KMS-11 (cell line): Measurements from ENCODE around the gene ACP2.

Experiments used
- H2AFZ ChIP-seq: fragments of 200-600 bp; sonication (generic); 2 replicates; pipeline ENCODE4 v1.6.1; 2016; ENCODE audit warnings: antibody characterized with exemption, mixed run types, low read depth
- H3K27ac ChIP-seq: fragments of 200-600 bp; sonication (generic); 2 replicates; pipeline ENCODE4 v1.6.1; 2016; ENCODE audit warnings: mild to moderate bottlenecking, mixed run types
- H3K27me3 ChIP-seq: fragments of 200-600 bp; sonication (generic); 2 replicates; pipeline ENCODE4 v1.6.1; 2017; ENCODE audit warnings: mild to moderate bottlenecking, low read depth, mixed run types, moderate library complexity; ENCODE audit not compliant: insufficient read depth
- H3K36me3 ChIP-seq: fragments of 200-600 bp; sonication (generic); 2 replicates; pipeline ENCODE4 v1.6.1; 2017; ENCODE audit warnings: mild to moderate bottlenecking, mixed run types; ENCODE audit not compliant: insufficient read depth
- H3K4me1 ChIP-seq: fragments of 200-600 bp; sonication (generic); 2 replicates; pipeline ENCODE4 v1.6.1; 2016; ENCODE audit warnings: mild to moderate bottlenecking, low read depth, mixed run types; ENCODE audit not compliant: poor library complexity, severe bottlenecking
- H3K4me2 ChIP-seq: fragments of 200-600 bp; sonication (generic); 2 replicates; pipeline ENCODE4 v1.7.0; 2016; ENCODE audit warnings: mild to moderate bottlenecking, mixed run types
- H3K4me3 ChIP-seq: fragments of 200-600 bp; sonication (generic); IDR thresholded peaks from 2 replicates; pipeline ENCODE4 v1.6.1; 2017; ENCODE audit warnings: low read depth, low read length, mixed read lengths; ENCODE audit not compliant: insufficient read depth
- H3K79me2 ChIP-seq: fragments of 200-600 bp; sonication (generic); 2 replicates; pipeline ENCODE4 v1.6.1; 2016; ENCODE audit warnings: low read depth, mixed run types; ENCODE audit not compliant: insufficient read depth
- H3K9ac ChIP-seq: fragments of 200-600 bp; sonication (generic); 2 replicates; pipeline ENCODE4 v1.6.1; 2016; ENCODE audit warnings: mild to moderate bottlenecking, mixed run types
- H4K20me1 ChIP-seq: fragments of 200-600 bp; sonication (generic); 2 replicates; pipeline ENCODE4 v1.6.1; 2016; ENCODE audit warnings: mild to moderate bottlenecking, mixed run types; ENCODE audit not compliant: insufficient read depth
- CTCF ChIP-seq: fragments of 200-600 bp; sonication (generic); conservative IDR thresholded peaks from 2 replicates; pipeline ENCODE4 v1.6.1; 2017; ENCODE audit warnings: low read depth, mild to moderate bottlenecking, antibody characterized with exemption, low read length, moderate library complexity, mixed read lengths

Gene ACP2

GRCh38 chr11:47247502-47247901 is 1.1 kb downstream of the ACP2 start:
- no peaks in the 10 kb centered on the region for H3K27me3 ChIP-seq
- no peak overlapping the region for H2AFZ ChIP-seq
- no peaks in the 10 kb centered on the region for H4K20me1 ChIP-seq
- H3K4me2 ChIP-seq: peak overlapping the region; percentile 91
- peaks cover 4% of the 10 kb centered on the region; the same call in 1 of the 2 replicates for H3K79me2 ChIP-seq
- TF ChIP-seq CTCF: no peak
- H3K36me3 ChIP-seq: no peaks in the 10 kb centered on the region
- no peak overlapping the region for H3K27ac ChIP-seq
- H3K4me1 ChIP-seq: peaks cover 21% of the 10 kb centered on the region
- H3K4me3 ChIP-seq: no peak overlapping the region
- no peak overlapping the region for H3K9ac ChIP-seq

DNA sequence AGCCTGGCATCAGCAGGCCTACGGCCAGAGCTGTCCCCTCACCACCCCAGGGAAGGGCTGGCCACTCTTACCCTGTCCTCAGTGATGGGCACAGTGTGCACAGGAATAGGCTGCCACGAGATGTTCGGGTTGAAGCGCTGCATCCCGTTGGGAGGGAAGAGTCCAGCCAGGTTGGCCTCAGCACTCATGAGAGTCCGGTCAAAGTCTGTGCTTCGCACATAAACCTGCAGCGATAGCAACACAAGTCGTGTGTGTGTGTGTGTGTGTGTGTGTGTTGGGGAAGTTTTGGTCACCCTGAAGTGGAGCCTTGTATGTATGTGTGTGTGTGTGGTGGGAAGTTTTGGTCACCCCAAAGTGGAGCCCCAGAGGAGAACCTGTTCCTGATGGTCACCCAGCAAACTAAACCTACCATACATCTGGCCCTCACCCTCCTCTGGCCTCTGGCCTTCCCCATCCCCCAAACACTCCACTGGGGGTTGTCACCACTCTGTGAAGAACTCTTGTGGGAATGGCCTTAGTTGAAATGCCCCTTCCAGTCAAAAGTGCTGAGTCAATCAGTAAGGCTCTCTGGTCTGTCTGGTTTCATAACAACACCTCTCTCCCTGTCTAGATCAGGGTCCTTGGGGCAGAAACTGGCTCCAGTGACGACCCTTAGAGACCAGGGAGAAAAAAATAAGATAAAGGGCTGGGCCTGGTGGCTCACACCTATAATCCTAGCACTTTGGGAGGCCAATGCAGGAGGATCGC is 2.8 kb downstream of the ACP2 start:
- Histone ChIP-seq H3K79me2 (peaks cover 4% of the 10 kb centered on the region; the same call in 1 of the 2 replicates), H2AFZ (no peak overlapping the region), H3K4me3 (no peak overlapping the region), H3K27ac (no peak overlapping the region), H3K27me3 (no peaks in the 10 kb centered on the region), H4K20me1 (no peaks in the 10 kb centered on the region), H3K4me2 (peak overlapping the region; percentile 25; the same call in 1 of the 2 replicates), H3K9ac (no peak overlapping the region), H3K4me1 (peaks cover 21% of the 10 kb centered on the region), H3K36me3 (no peaks in the 10 kb centered on the region)
- no peak for TF ChIP-seq CTCF

DNA sequence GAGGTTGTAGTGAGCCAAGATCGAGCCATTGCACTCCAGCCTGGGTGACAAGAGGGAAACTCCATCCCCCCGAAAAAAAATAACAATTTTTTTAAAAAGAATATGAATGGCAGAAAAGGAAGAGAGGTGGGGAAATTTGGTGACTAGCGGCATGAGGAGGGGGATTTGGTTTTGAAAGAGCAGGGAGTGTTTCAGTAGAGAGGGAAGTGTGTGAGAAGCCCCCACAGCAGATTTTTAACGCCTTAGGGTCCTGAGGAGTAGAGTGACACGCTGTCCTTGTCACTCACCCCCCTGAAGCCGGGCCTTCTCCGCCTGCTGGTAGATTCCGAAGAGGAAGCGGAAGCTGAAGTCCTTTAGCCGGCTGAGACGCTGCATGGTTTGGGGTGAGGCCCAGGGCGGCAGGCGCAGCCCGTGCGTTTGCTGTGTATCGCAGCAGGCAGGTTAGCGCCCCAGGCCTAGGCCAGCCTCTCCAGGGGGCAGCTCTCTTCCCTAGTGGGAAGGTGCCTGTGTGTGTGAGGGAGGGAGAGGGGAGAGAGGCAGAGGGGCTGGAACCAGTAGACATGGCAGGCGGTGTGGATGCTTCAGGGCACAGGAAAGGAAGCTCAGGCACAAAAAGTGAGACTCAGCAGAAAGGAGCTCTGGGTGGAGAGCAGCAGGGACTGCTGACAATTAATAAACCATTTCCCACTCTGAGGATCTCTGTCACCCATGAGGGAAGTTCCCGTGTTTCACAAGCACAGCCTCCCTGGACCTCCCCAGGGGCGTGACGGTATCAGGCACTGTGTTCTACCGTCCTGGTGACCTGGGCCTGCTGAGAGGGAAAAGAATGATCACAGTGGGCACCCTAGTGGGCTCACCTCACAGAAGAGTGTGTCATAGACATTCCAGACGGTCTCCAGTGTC is 3.9 kb downstream of the ACP2 start:
- H3K4me3 ChIP-seq: no peak overlapping the region
- no peak overlapping the region for H3K9ac ChIP-seq
- peaks cover 4% of the 10 kb centered on the region; the same call in 1 of the 2 replicates for H3K79me2 ChIP-seq
- H3K27me3 ChIP-seq: no peaks in the 10 kb centered on the region
- H4K20me1 ChIP-seq: no peaks in the 10 kb centered on the region
- no peak overlapping the region for H3K4me2 ChIP-seq
- no peak for TF ChIP-seq CTCF
- no peak overlapping the region for H3K27ac ChIP-seq
- H2AFZ ChIP-seq: no peak overlapping the region
- H3K4me1 ChIP-seq: peaks cover 19% of the 10 kb centered on the region
- no peaks in the 10 kb centered on the region for H3K36me3 ChIP-seq

DNA sequence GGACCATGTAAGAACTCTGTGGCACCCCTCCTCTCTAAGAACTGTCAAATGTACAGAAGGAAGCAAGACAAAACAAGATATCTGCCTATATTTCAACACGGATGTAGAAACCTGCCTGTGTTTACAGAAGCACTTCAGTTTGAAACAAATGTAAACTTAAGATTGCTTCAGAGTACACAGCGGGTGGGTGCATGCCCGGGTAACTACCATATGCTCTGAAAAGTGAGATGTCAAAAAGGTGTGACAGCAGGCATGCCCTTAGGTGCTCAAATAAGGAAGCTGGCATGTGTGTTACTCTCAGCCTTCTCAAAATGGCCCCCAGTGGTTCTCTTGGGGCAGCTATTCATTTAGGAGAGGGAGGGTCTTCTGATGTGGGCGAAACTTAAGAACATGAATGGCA is 5.2 kb downstream of the ACP2 start:
- H3K27ac ChIP-seq: no peak overlapping the region
- H3K4me1 ChIP-seq: peaks cover 14% of the 10 kb centered on the region
- no peak overlapping the region for H3K4me2 ChIP-seq
- TF ChIP-seq CTCF: no peak
- H3K36me3 ChIP-seq: no peaks in the 10 kb centered on the region
- H2AFZ ChIP-seq: no peak overlapping the region
- H3K27me3 ChIP-seq: no peaks in the 10 kb centered on the region
- no peaks in the 10 kb centered on the region for H3K79me2 ChIP-seq
- no peak overlapping the region for H3K4me3 ChIP-seq
- no peak overlapping the region for H3K9ac ChIP-seq
- no peaks in the 10 kb centered on the region for H4K20me1 ChIP-seq
